Stomach (tissue), 9 donors: ENCODE data around the gene NRF1. TPM values are rescaled to one million over a fixed set of nuclear protein-coding genes. Genes with fewer than 3 reads are reported as not detected.

ENCODE experiments used
- DNase-seq, 2 donors: peaks; one replicate each; pipeline versions ENCODE4 v3.0.0 to v3.0.0-alpha.2; 2013 to 2019
- H3K27ac ChIP-seq, 5 donors: fragments of 200-600 bp in 4 of 5; sonication (generic) in 4 of 5; one replicate each; pipeline ENCODE4 v1.5.1; 2013 to 2019; ENCODE audit warnings: mild to moderate bottlenecking in 1 of 5, moderate library complexity in 1 of 5
- H3K27me3 ChIP-seq, 3 donors: fragments of 200-600 bp; sonication (generic); one replicate each; pipeline ENCODE4 v1.5.1; 2017 to 2019; ENCODE audit warnings: mixed run types in 1 of 3
- H3K36me3 ChIP-seq, 4 donors: fragments of 200-600 bp; sonication (generic); 1 replicate in 3 of 4; 2 replicates in 1 of 4; pipeline ENCODE4 v1.5.1; 2016 to 2019
- H3K4me1 ChIP-seq, 4 donors: fragments of 200-600 bp; sonication (generic); one replicate each; pipeline ENCODE4 v1.5.1; 2016 to 2019
- H3K4me3 ChIP-seq, 4 donors: fragments of 200-600 bp; sonication (generic) in 3 of 4; one replicate each; pipeline ENCODE4 v1.5.1; 2016 to 2019; ENCODE audit warnings: mild to moderate bottlenecking in 1 of 4
- H3K9me3 ChIP-seq, 4 donors: fragments of 200-600 bp; sonication (generic); one replicate each; pipeline ENCODE4 v1.5.1; 2016 to 2019
- CTCF ChIP-seq, 7 experiments: fragments of 450-650 bp in 4 of 7; fragments of 200-600 bp in 3 of 7; sonication (generic) in 3 of 7; IDR thresholded peaks; one replicate each; pipeline ENCODE4 v1.5.1; 2016 to 2019; ENCODE audit warnings: antibody characterized with exemption in 7 of 7, control low read depth in 2 of 7, mild to moderate bottlenecking in 1 of 7
- EP300 ChIP-seq: sonication (generic); formaldehyde crosslinking; IDR thresholded peaks from one replicate; pipeline ENCODE4 v1.6.1; 2017; ENCODE audit warnings: antibody characterized with exemption
- POLR2A ChIP-seq, 4 donors: fragments of 450-650 bp; IDR thresholded peaks; one replicate each; pipeline ENCODE4 v1.6.1; 2016; ENCODE audit warnings: antibody characterized with exemption in 4 of 4, control low read depth in 2 of 4, mild to moderate bottlenecking in 1 of 4, moderate library complexity in 1 of 4
- POLR2AphosphoS5 ChIP-seq, 3 donors: sonication (generic); formaldehyde crosslinking; IDR thresholded peaks; one replicate each; pipeline ENCODE4 v1.6.1; 2016; ENCODE audit warnings: antibody characterized with exemption in 3 of 3
- WGBS, 5 donors: extraction: QIAGEN DNeasy Blood & Tissue Kit in 3 of 5; methylation state at CpG; one replicate each; pipeline versions ENCODE4 v1.1.5 to v1.1.7; 2013 to 2018; 5-methylcytosine and 5-hydroxymethylcytosine counted together
- intact Hi-C: fragments of 100-400 bp; cut with DNase I; formaldehyde crosslinking; loops from one replicate; pipeline ENCODE4 v1.15.1; 2023; ENCODE audit warnings: low total_unique reads
- polyA plus RNA-seq, 3 donors: library from polyadenylated mRNA; stranded (reverse); fragments of 200-250 nt; gene quantifications; one replicate each; pipeline ENCODE4 v1.2.3, GENCODE V29; 2013
- total RNA-seq, 5 donors: library from RNA; depleted of rRNA; stranded (reverse); fragments of >200 nt; gene quantifications; one replicate each; pipeline versions ENCODE4 v1.1.0 to v1.2.3, GENCODE V29; 2014 to 2016
- donor health status: healthy with polysubstance abuse.
- donor health status: Bipolar disorder and iron deficiency.
- donor health status: healthy.

The NRF1 gene
- total and polyA plus RNA-seq, 8 donors = 3.2 to 58.3 (median 10.1) TPM

DNA sequence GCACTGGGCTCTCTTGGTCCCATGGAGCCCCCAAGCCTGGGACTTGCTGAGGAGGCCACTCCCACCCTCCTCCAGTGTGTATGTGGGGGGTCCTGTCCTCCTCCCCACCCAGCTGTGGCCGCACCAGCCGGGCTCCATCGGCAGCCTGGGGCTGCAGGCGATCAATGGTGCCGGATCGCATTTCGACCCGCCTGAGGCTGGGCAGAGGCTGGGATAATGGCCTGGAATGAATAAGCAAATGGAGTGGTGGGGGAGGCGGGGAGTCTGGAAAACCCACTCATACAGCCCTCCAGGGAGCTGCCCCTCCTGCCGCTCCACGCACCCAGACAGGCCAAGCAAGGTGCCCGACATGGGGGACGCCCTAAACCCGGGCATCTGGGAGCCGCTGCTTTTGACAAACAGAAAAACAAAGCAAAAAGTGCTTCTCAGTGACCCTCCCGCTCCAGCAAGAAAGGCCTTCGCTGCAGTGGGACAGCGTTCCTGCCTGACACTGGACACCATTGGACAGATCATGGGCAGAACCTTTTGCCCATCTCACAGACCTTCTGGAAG is 160.5 kb downstream of the NRF1 start:
- 79 to 85% (median 81%) methylated on average over 8 to 18 of the region's 18 CpGs for WGBS, 5 donors
- H3K27ac ChIP-seq = no peak overlapping the region

GRCh38 chr7:129772646-129773280 is 161.2 kb downstream of the NRF1 start:
- WGBS, 5 donors = 77 to 87% (median 85%) methylated on average over 7 to 15 of the region's 15 CpGs

More for the DNA sequence above, 160.5 kb downstream of the NRF1 start:
- Histone ChIP-seq H3K27me3 (peaks cover 0 to 42% (median 2%) of the 10 kb centered on the region in 3 donors), H3K4me1 (no peaks in the 10 kb centered on the region), H3K36me3 (no peaks in the 10 kb centered on the region), H3K9me3 (no peaks in the 10 kb centered on the region), H3K4me3 (no peak overlapping the region)
- TF ChIP-seq POLR2A (IDR thresholded peaks at IDR 0.05) (no peak), EP300 (no peak), CTCF (IDR thresholded peaks at IDR 0.05) (no peak)
- intact Hi-C loops = no loop called here
- no peak for DNase-seq

DNA sequence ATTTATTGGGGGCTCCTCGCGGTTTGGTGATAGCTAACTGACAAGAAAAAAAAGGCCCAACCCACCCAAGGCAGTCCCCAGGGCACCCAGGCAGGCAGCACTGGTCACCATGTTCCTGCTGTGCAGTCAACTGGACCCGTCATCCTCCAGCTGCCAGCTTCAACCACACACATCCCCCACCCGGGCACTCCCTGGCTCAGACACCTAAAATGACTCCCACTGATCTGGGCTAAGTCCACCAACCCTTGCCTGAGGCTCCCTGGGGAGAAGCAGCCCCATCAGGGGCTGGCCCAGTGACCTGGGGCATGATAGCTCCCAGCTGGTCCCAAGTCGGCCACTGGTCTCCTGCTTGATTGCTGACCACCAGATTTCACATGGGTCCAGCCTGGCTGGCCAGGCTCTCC is 161.8 kb downstream of the NRF1 start:
- H3K4me3 ChIP-seq = no peak overlapping the region
- TF ChIP-seq CTCF (IDR thresholded peaks at IDR 0.05) = no peak
- no peak for TF ChIP-seq EP300
- no peak for TF ChIP-seq POLR2AphosphoS5 (IDR thresholded peaks at IDR 0.05)
- TF ChIP-seq POLR2A (IDR thresholded peaks at IDR 0.05) = no peak

More at GRCh38 chr7:129772646-129773280, 161.2 kb downstream of the NRF1 start:
- Histone ChIP-seq H3K4me3 (no peak overlapping the region), H3K27me3 (peaks cover 0 to 50% (median 9%) of the 10 kb centered on the region in 3 donors), H3K9me3 (no peaks in the 10 kb centered on the region), H3K4me1 (no peaks in the 10 kb centered on the region), H3K36me3 (no peaks in the 10 kb centered on the region), H3K27ac (no peak overlapping the region)
- DNase-seq = no peak
- intact Hi-C loops = no loop called here
- TF ChIP-seq POLR2A (IDR thresholded peaks at IDR 0.05) = no peak
- TF ChIP-seq POLR2AphosphoS5 (IDR thresholded peaks at IDR 0.05) = no peak
- no peak for TF ChIP-seq EP300
- TF ChIP-seq CTCF (IDR thresholded peaks at IDR 0.05) = no peak

GRCh38 chr7:129773871-129774270 is 162.4 kb downstream of the NRF1 start:
- Histone ChIP-seq H3K27me3 (peaks cover 0 to 61% (median 20%) of the 10 kb centered on the region in 3 donors), H3K4me3 (no peak overlapping the region), H3K9me3 (no peaks in the 10 kb centered on the region), H3K4me1 (peaks cover 7 to 8% (median 7%) of the 10 kb centered on the region in 4 donors), H3K36me3 (no peaks in the 10 kb centered on the region), H3K27ac (no peak overlapping the region)
- DNase-seq = no peak
- TF ChIP-seq CTCF (IDR thresholded peaks at IDR 0.05) (no peak), EP300 (no peak), POLR2A (IDR thresholded peaks at IDR 0.05) (no peak), POLR2AphosphoS5 (IDR thresholded peaks at IDR 0.05) (no peak)
- intact Hi-C loops = no loop called here
- WGBS, 5 donors = 93 to 99% (median 95%) methylated on average over 3 of the region's 3 CpGs; no CpG with 5 or more reads in 1 of the 5 donors

More for the DNA sequence above, 161.8 kb downstream of the NRF1 start:
- Histone ChIP-seq H3K9me3 (no peaks in the 10 kb centered on the region), H3K4me1 (peaks cover 1 to 3% (median 2%) of the 10 kb centered on the region in 4 donors), H3K27me3 (peaks cover 0 to 55% (median 15%) of the 10 kb centered on the region in 3 donors), H3K36me3 (no peaks in the 10 kb centered on the region), H3K27ac (no peak overlapping the region)
- 62 to 94% (median 86%) methylated on average over 3 to 5 of the region's 5 CpGs for WGBS, 5 donors
- no peak for DNase-seq
- intact Hi-C loops = no loop called here
